D721Med (cell line): ENCODE results near the gene OR13G1.
"Not testable (repeated sequence)": the region's sequence is repeated elsewhere in the genome, so short reads cannot be mapped to it uniquely, and the experiment has no call there.

Experiments used
- DNase-seq: peaks from one replicate; pipeline ENCODE4 v3.0.0; 2011; ENCODE audit warnings: low spot score; ENCODE audit not compliant: insufficient read length
- FAIRE-seq: peaks from 2 replicates; lab custom pipeline; 2011; peaks lifted over from hg19 to GRCh38; lab: Jason Lieb, UNC
- CTCF ChIP-seq: IDR thresholded peaks from 2 replicates; pipeline ENCODE4 v1.5.1; 2012; ENCODE audit warnings: mild to moderate bottlenecking, control low read depth; ENCODE audit not compliant: insufficient read depth; ENCODE audit errors: missing control alignments

Gene OR13G1

DNA sequence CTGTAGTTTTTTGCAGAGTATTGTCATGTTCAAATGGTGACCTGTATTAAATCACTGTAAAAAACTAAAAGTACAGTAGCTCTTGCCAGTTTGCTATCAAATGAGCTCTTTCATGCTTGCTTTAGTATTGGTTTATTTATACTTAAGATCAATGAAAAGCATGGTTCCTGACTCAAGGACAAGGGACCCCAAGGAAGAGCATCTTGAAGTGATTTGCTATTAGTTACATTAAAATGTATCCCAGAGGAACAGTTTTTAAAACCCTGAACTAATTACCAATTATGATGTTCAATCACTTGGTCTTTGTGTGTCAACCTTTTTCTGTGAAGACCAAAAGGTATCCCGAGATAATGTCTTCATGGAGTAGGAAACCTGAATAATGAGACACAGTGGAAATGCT is at the start of gene OR13G1:
OR13G1 (minus strand) TSS at position 101 of the 400 bp plus-strand sequence. CDS start 6,698 bp downstream, outside the sequence.
- no peak for FAIRE-seq
- TF ChIP-seq CTCF, result no peak
- no peak for DNase-seq

- TF ChIP-seq CTCF, result no peak
- DNase-seq (no peak), FAIRE-seq (peak; percentile 35)
These were observed 41.7 kb upstream of the OR13G1 start for GRCh38 chr1:247721222-247721621.

GRCh38 chr1:247716546-247716945 is 37.0 kb upstream of the OR13G1 start, which contains the start of gene OR6F1:
Gene OR6F1, minus strand, starts transcription at chr1:247716646. Its CDS starts 3,891 bp downstream, at chr1:247712755.
- no peak for TF ChIP-seq CTCF
- no peak for FAIRE-seq
- no peak for DNase-seq

- no peak for FAIRE-seq
- no peak for TF ChIP-seq CTCF
- no peak for DNase-seq
These were observed 34.2 kb upstream of the OR13G1 start for GRCh38 chr1:247713753-247714152.

GRCh38 chr1:247710681-247711080 is 31.1 kb upstream of the OR13G1 start:
- FAIRE-seq, DNase-seq: not testable (repeated sequence)

DNA sequence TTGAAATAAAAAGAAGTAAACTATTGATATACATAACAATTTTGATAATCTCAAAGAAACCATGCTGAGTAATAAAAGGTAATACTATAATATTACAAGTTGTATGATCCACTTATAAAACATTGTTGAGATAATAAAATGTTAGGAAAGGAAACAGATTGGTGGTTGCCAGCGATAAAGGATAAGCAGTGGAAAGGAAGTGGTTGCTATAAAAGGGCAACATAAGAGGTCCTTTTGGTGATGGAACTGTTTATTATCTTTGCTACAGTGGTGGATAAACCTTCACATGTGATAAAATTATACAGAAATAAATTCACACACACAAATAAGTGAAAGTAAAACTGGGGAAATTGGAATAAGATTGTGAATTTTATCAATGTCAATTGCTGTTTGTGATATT is 21.8 kb upstream of the OR13G1 start:
- FAIRE-seq (no peak), DNase-seq (no peak)
- no peak for TF ChIP-seq CTCF

GRCh38 chr1:247681288-247681897 is 1.9 kb upstream of the OR13G1 start:
- FAIRE-seq, result peak; percentile 99
- no peak for DNase-seq
- peak; percentile 98 for TF ChIP-seq CTCF
